Ishikawa (cell line): ENCODE results near the gene SLC9A1.

Experiments
- EP300 ChIP-seq: IDR thresholded peaks from 2 replicates; pipeline ENCODE4 v1.6.1; 2012; ENCODE audit warnings: borderline replicate concordance
- TCF12 ChIP-seq: IDR thresholded peaks from 2 replicates; pipeline ENCODE4 v1.6.1; 2012; ENCODE audit warnings: low read depth

DNA sequence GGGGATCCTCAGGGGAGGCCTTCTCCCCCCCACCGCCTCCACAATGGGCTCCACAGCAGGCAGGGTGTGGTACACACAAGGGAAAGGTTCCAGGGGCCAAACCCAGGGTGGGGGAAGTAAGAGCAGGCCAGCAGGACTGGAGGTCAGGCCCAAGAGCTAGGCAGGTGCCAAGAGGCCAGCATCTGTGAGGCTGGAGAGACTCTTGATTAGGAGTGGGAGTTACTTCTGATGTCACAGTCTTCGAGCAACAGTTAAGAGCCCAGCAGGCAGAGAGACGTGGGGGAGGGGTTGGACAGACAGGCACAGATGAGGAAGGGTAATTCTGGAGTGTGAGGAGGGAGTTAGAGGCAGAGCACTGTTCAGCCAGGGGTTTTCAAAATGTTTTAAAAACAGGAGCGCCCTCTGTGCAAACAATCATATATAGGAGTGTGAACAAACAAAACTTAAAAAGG is 55.8 kb downstream of the SLC9A1 start:
- no peak for TF ChIP-seq EP300
- no peak for TF ChIP-seq TCF12
